K562 (cell line): ENCODE data around the gene ATP6V0A1. TPM values are rescaled to one million over a fixed set of nuclear protein-coding genes. Genes with fewer than 3 reads are reported as not detected.

Experiments
- MAZ ChIP-seq, 2 experiments: fragments of 450-650 bp in 1 of 2; sonication (generic) in 1 of 2; formaldehyde crosslinking; IDR thresholded peaks in 1 of 2; conservative IDR thresholded peaks in 1 of 2; 2 replicates each; pipeline versions ENCODE4 v1.4.0 to v1.5.0; 2020; ENCODE audit warnings: mild to moderate bottlenecking in 1 of 2, missing genetic modification reagents in 1 of 2
- RBBP5 ChIP-seq: fragments of 200-600 bp; sonication (generic); IDR thresholded peaks from 2 replicates; pipeline ENCODE4 v1.6.1; 2012; ENCODE audit warnings: borderline replicate concordance, mild to moderate bottlenecking, low read length, control low read depth, inconsistent platforms; ENCODE audit not compliant: insufficient read depth, poor library complexity, severe bottlenecking
- SMAD4 ChIP-seq: fragments of 250-450 bp; sonication (Bioruptor Pico); conservative IDR thresholded peaks from 2 replicates; pipeline ENCODE4 v1.8.0; 2021; ENCODE audit warnings: inconsistent platforms, mild to moderate bottlenecking, moderate library complexity
- TAL1 ChIP-seq: fragments of 450-650 bp; IDR thresholded peaks from 2 replicates; pipeline ENCODE4 v1.6.1; 2016; ENCODE audit warnings: mild to moderate bottlenecking
- polyA plus RNA-seq, 8 experiments: library from polyadenylated mRNA; depleted of rRNA in 4 of 8; stranded (reverse) in 5 of 8; unstranded in 3 of 8; fragments of >200 nt; fragmentation: Nextera tagmentation in 2 of 8; fragmentation: Illumina TruSeq in 1 of 8; extraction: Ambion mirVana in 2 of 8; extraction: Trizol in 1 of 8; gene quantifications; 2 replicates each; pipeline versions ENCODE4 v1.2.1 to v1.2.3, GENCODE V29; 2011 to 2014; ENCODE audit warnings: inconsistent platforms in 1 of 8, missing spikeins in 1 of 8
- total RNA-seq, 7 experiments: library from RNA; depleted of rRNA in 6 of 7; stranded (reverse); fragments of >200 nt in 6 of 7; fragmentation: Illumina TruSeq in 2 of 7; extraction: Trizol in 2 of 7; gene quantifications; 2 replicates each; pipeline versions ENCODE4 v1.2.1 to v1.2.3, GENCODE V29; 2011 to 2021; ENCODE audit warnings: low replicate concordance in 1 of 7
- TF ChIP-seq, protein P1 (sequence below), 2 experiments: fragments of 450-650 bp in 1 of 2; sonication (generic) in 1 of 2; formaldehyde crosslinking in 1 of 2; IDR thresholded peaks; 2 replicates each; pipeline versions ENCODE4 v1.7.1 to v1.9.0; 2016 to 2022; ENCODE audit warnings: inconsistent platforms in 1 of 2, mild to moderate bottlenecking in 1 of 2, missing genetic modification reagents in 1 of 2
- TF ChIP-seq, protein P2 (sequence below): sonication (generic); formaldehyde crosslinking; IDR thresholded peaks from 2 replicates; pipeline ENCODE4 v1.8.0; 2023; ENCODE audit warnings: mild to moderate bottlenecking, missing genetic modification reagents
- TF ChIP-seq, protein P3 (sequence below), 3 experiments: fragments of 200-800 bp in 1 of 3; fragments of 250-450 bp in 1 of 3; fragments of 450-650 bp in 1 of 3; sonication (Bioruptor Pico) in 1 of 3; sonication (Bioruptor generic) in 1 of 3; formaldehyde crosslinking in 1 of 3; IDR thresholded peaks; 2 replicates each; pipeline versions ENCODE4 v1.6.1 to v1.8.0; 2016 to 2022; ENCODE audit warnings: mild to moderate bottlenecking in 2 of 3, missing genetic modification characterization in 2 of 3, missing compliant biosample characterization in 1 of 3, moderate library complexity in 1 of 3
- TF ChIP-seq, protein P4 (sequence below): fragments of 450-650 bp; formaldehyde crosslinking; IDR thresholded peaks from 2 replicates; pipeline ENCODE4 v1.4.0; 2020; ENCODE audit warnings: mild to moderate bottlenecking, moderate library complexity

The ATP6V0A1 gene
- total and polyA plus RNA-seq, 9 of the 15 experiments (the other 6 are each of a cell fraction or from before 2014, with no cell fraction given) = 11.8 to 158 (median 75.5) TPM

DNA sequence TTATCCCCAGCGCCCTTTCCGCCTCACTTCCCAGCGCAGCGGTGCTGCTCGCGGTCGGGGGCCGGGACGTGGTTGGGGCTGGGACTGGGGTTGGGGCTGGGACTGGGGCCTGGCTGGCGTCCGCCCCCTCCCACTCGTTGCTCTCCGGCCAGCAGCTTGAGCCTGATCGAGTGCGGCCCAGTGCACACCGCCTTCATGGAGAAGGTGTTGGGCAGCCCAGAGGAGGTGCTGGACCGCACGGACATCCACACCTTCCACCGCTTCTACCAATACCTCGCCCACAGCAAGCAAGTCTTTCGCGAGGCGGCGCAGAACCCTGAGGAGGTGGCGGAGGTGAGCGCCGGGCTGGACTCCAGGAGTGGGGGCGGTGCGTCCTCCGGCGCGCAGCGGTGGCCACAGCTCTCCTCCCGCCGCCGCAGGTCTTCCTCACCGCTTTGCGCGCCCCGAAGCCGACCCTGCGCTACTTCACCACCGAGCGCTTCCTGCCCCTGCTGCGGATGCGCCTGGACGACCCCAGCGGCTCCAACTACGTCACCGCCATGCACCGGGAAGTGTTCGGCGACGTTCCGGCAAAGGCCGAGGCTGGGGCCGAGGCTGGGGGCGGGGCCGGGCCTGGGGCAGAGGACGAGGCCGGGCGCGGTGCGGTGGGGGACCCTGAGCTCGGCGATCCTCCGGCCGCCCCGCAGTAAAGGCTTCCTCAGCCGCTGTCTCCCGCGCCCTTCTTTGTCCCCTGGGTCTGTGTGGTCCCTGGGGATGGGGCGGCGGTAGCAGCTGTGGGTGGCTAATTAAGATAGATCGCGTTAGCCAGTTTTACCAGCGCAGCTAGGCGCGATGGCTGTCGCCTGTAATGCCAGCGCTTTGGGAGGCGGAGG, 95.8 kb downstream of the ATP6V0A1 start (continued):
- TF ChIP-seq, protein P1, sequence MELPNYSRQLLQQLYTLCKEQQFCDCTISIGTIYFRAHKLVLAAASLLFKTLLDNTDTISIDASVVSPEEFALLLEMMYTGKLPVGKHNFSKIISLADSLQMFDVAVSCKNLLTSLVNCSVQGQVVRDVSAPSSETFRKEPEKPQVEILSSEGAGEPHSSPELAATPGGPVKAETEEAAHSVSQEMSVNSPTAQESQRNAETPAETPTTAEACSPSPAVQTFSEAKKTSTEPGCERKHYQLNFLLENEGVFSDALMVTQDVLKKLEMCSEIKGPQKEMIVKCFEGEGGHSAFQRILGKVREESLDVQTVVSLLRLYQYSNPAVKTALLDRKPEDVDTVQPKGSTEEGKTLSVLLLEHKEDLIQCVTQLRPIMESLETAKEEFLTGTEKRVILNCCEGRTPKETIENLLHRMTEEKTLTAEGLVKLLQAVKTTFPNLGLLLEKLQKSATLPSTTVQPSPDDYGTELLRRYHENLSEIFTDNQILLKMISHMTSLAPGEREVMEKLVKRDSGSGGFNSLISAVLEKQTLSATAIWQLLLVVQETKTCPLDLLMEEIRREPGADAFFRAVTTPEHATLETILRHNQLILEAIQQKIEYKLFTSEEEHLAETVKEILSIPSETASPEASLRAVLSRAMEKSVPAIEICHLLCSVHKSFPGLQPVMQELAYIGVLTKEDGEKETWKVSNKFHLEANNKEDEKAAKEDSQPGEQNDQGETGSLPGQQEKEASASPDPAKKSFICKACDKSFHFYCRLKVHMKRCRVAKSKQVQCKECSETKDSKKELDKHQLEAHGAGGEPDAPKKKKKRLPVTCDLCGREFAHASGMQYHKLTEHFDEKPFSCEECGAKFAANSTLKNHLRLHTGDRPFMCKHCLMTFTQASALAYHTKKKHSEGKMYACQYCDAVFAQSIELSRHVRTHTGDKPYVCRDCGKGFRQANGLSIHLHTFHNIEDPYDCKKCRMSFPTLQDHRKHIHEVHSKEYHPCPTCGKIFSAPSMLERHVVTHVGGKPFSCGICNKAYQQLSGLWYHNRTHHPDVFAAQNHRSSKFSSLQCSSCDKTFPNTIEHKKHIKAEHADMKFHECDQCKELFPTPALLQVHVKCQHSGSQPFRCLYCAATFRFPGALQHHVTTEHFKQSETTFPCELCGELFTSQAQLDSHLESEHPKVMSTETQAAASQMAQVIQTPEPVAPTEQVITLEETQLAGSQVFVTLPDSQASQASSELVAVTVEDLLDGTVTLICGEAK (IDR thresholded peaks at IDR 0.05) = peak; percentile 75
- TF ChIP-seq, protein P1 (CRISPR knock-in tag; IDR thresholded peaks at IDR 0.05) = no peak
- TF ChIP-seq TAL1 (no peak), SMAD4 (CRISPR knock-in tag) (peak; percentile 46), MAZ (CRISPR knock-in tag; conservative IDR thresholded peaks at IDR 0.05 in 1 of 2, IDR thresholded peaks at IDR 0.05 in 1 of 2) (peak; percentile 66 to 92), RBBP5 (peak; percentile 69)
- TF ChIP-seq, protein P2, sequence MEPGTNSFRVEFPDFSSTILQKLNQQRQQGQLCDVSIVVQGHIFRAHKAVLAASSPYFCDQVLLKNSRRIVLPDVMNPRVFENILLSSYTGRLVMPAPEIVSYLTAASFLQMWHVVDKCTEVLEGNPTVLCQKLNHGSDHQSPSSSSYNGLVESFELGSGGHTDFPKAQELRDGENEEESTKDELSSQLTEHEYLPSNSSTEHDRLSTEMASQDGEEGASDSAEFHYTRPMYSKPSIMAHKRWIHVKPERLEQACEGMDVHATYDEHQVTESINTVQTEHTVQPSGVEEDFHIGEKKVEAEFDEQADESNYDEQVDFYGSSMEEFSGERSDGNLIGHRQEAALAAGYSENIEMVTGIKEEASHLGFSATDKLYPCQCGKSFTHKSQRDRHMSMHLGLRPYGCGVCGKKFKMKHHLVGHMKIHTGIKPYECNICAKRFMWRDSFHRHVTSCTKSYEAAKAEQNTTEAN (CRISPR knock-in tag) = no peak
- TF ChIP-seq, protein P3, sequence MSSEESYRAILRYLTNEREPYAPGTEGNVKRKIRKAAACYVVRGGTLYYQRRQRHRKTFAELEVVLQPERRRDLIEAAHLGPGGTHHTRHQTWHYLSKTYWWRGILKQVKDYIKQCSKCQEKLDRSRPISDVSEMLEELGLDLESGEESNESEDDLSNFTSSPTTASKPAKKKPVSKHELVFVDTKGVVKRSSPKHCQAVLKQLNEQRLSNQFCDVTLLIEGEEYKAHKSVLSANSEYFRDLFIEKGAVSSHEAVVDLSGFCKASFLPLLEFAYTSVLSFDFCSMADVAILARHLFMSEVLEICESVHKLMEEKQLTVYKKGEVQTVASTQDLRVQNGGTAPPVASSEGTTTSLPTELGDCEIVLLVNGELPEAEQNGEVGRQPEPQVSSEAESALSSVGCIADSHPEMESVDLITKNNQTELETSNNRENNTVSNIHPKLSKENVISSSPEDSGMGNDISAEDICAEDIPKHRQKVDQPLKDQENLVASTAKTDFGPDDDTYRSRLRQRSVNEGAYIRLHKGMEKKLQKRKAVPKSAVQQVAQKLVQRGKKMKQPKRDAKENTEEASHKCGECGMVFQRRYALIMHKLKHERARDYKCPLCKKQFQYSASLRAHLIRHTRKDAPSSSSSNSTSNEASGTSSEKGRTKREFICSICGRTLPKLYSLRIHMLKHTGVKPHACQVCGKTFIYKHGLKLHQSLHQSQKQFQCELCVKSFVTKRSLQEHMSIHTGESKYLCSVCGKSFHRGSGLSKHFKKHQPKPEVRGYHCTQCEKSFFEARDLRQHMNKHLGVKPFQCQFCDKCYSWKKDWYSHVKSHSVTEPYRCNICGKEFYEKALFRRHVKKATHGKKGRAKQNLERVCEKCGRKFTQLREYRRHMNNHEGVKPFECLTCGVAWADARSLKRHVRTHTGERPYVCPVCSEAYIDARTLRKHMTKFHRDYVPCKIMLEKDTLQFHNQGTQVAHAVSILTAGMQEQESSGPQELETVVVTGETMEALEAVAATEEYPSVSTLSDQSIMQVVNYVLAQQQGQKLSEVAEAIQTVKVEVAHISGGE (CRISPR knock-in tag; IDR thresholded peaks at IDR 0.05) = peak in 1 of 3 experiments; percentile 51; a peak in 1 of 6 replicates
- TF ChIP-seq, protein P4, sequence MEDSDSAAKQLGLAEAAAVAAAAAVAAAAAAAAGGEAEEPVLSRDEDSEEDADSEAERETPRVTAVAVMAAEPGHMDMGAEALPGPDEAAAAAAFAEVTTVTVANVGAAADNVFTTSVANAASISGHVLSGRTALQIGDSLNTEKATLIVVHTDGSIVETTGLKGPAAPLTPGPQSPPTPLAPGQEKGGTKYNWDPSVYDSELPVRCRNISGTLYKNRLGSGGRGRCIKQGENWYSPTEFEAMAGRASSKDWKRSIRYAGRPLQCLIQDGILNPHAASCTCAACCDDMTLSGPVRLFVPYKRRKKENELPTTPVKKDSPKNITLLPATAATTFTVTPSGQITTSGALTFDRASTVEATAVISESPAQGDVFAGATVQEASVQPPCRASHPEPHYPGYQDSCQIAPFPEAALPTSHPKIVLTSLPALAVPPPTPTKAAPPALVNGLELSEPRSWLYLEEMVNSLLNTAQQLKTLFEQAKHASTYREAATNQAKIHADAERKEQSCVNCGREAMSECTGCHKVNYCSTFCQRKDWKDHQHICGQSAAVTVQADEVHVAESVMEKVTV (CRISPR knock-in tag) = peak; percentile 53
